ENCODE data around the gene ARNT2.

ARNT2 gene

GRCh38 chr15:80494756-80495155, 90.6 kb downstream of the ARNT2 start:
- Histone ChIP-seq H3K27me3 (no peaks in the 10 kb centered on the region), H3K4me3 (ENCODE audit: low read depth, low read length) (no peak overlapping the region), H3K36me3 (no peaks in the 10 kb centered on the region), H3K4me1 (no peaks in the 10 kb centered on the region), H3K9me3 (no peaks in the 10 kb centered on the region)
- no peak for TF ChIP-seq CTCF (IDR thresholded peaks at IDR 0.05; ENCODE audit: low read depth, low read length)
- no peak for DNase-seq

- Histone ChIP-seq H3K9me3 (no peaks in the 10 kb centered on the region), H3K36me3 (no peaks in the 10 kb centered on the region), H3K4me1 (no peaks in the 10 kb centered on the region), H3K4me3 (ENCODE audit: low read depth, low read length) (no peak overlapping the region), H3K27me3 (no peaks in the 10 kb centered on the region)
- TF ChIP-seq CTCF (IDR thresholded peaks at IDR 0.05; ENCODE audit: low read depth, low read length), result no peak
- no peak for DNase-seq
Observed at GRCh38 chr15:80495401-80495942, 91.3 kb downstream of the ARNT2 start.

- Histone ChIP-seq H3K36me3 (no peaks in the 10 kb centered on the region), H3K4me1 (no peaks in the 10 kb centered on the region), H3K9me3 (no peaks in the 10 kb centered on the region), H3K4me3 (ENCODE audit: low read depth, low read length) (no peak overlapping the region), H3K27me3 (no peaks in the 10 kb centered on the region)
- DNase-seq, result no peak
- no peak for TF ChIP-seq CTCF (IDR thresholded peaks at IDR 0.05; ENCODE audit: low read depth, low read length)
Observed at GRCh38 chr15:80496096-80496495, 91.9 kb downstream of the ARNT2 start.

- TF ChIP-seq CTCF (IDR thresholded peaks at IDR 0.05; ENCODE audit: low read depth, low read length), result no peak
- Histone ChIP-seq H3K36me3 (no peaks in the 10 kb centered on the region), H3K9me3 (no peaks in the 10 kb centered on the region), H3K27me3 (no peaks in the 10 kb centered on the region; the same call in 1 of the 2 replicates), H3K4me3 (ENCODE audit: low read depth, low read length) (no peak overlapping the region), H3K4me1 (no peaks in the 10 kb centered on the region)
- no peak for DNase-seq
Observed at GRCh38 chr15:80497221-80497620, 93.0 kb downstream of the ARNT2 start.

- no peaks in the 10 kb centered on the region; the same call in 1 of the 2 replicates for H3K27me3 ChIP-seq
- no peak for DNase-seq
- no peak overlapping the region for H3K4me3 ChIP-seq (ENCODE audit: low read depth, low read length)
- H3K36me3 ChIP-seq, result no peaks in the 10 kb centered on the region
- no peak for TF ChIP-seq CTCF (IDR thresholded peaks at IDR 0.05; ENCODE audit: low read depth, low read length)
- H3K4me1 ChIP-seq, result no peaks in the 10 kb centered on the region
- no peaks in the 10 kb centered on the region for H3K9me3 ChIP-seq
Observed at GRCh38 chr15:80498652-80499051, 94.5 kb downstream of the ARNT2 start.

GRCh38 chr15:80500021-80500420, 95.8 kb downstream of the ARNT2 start:
- no peaks in the 10 kb centered on the region for H3K36me3 ChIP-seq
- H3K27me3 ChIP-seq, result no peaks in the 10 kb centered on the region; the same call in 1 of the 2 replicates
- TF ChIP-seq CTCF (IDR thresholded peaks at IDR 0.05; ENCODE audit: low read depth, low read length), result no peak
- no peak for DNase-seq
- no peak overlapping the region for H3K4me3 ChIP-seq (ENCODE audit: low read depth, low read length)
- no peaks in the 10 kb centered on the region for H3K9me3 ChIP-seq
- no peaks in the 10 kb centered on the region for H3K4me1 ChIP-seq
